Measurements from ENCODE around the gene TSPO2.

- TF ChIP-seq, protein P1, sequence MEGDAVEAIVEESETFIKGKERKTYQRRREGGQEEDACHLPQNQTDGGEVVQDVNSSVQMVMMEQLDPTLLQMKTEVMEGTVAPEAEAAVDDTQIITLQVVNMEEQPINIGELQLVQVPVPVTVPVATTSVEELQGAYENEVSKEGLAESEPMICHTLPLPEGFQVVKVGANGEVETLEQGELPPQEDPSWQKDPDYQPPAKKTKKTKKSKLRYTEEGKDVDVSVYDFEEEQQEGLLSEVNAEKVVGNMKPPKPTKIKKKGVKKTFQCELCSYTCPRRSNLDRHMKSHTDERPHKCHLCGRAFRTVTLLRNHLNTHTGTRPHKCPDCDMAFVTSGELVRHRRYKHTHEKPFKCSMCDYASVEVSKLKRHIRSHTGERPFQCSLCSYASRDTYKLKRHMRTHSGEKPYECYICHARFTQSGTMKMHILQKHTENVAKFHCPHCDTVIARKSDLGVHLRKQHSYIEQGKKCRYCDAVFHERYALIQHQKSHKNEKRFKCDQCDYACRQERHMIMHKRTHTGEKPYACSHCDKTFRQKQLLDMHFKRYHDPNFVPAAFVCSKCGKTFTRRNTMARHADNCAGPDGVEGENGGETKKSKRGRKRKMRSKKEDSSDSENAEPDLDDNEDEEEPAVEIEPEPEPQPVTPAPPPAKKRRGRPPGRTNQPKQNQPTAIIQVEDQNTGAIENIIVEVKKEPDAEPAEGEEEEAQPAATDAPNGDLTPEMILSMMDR (IDR thresholded peaks at IDR 0.05), result no peak
- TF ChIP-seq POLR2A (IDR thresholded peaks at IDR 0.05) (no peak), EP300 (IDR thresholded peaks at IDR 0.05) (no peak)
These were observed 5.0 kb downstream of the TSPO2 start for GRCh38 chr6:41047306-41047705.

All from ovary (tissue), 3 donors.